Left forelimb (tissue), 1 donor: ENCODE data around the gene PTPRD.

Experiments
- DNase-seq: peaks from one replicate; pipeline ENCODE4 v3.0.0-alpha.2; 2018; ENCODE audit warnings: low spot score

The PTPRD gene

DNA sequence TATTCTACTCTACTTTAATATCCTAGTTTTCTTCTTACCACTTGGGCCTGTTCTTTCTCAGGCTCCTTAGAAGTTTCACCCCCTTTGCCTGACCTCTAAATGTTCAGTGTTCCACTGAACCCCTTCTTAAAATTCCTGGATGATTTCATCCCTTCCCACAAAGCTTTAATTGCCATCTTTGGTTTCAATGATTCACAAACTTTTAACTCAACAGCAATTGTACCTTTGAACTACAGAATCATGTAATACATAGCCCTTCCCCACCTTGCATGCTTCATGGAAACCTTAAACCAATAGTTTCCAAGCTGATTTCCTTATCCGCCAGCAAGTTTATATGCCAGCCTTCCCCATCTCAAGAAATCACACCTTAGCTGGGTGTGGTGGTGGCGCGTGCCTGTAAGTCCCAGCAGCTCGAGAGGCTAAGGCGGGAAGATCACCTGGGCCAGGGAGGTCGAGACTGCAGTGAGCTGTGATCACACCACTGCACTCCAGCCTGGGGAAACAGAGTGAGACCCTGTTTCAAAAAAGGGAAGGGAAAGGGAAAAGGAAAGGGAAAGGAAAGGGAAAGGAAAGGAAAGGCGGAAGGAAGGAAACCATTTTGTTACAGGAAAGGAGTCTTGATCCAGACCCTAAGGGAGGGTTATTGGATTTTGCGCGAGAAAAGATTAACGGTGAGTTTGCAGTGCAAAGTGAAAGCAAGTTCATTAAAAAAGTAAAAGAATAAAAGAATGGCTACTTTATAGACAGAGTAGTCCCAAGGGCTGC lies 1789.5 kb downstream of the PTPRD start:
- DNase-seq: no peak

DNA sequence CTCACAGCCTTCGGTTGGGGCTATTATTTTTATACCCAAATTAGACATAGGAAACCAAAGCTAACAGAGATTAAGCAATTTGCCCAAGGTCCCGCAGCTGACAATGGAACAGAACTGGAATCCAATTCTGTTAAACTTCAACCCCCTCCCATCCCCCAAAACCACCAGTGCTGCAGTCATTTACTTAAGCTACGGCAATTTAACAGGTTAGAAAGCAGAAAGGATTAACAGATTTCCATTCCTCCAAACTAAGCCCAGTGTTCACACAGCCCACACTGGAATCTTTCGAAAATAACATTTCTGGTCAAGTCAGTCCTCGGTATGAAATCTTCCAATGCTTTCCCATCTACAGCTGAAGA lies 1790.2 kb downstream of the PTPRD start:
- DNase-seq: no peak

DNA sequence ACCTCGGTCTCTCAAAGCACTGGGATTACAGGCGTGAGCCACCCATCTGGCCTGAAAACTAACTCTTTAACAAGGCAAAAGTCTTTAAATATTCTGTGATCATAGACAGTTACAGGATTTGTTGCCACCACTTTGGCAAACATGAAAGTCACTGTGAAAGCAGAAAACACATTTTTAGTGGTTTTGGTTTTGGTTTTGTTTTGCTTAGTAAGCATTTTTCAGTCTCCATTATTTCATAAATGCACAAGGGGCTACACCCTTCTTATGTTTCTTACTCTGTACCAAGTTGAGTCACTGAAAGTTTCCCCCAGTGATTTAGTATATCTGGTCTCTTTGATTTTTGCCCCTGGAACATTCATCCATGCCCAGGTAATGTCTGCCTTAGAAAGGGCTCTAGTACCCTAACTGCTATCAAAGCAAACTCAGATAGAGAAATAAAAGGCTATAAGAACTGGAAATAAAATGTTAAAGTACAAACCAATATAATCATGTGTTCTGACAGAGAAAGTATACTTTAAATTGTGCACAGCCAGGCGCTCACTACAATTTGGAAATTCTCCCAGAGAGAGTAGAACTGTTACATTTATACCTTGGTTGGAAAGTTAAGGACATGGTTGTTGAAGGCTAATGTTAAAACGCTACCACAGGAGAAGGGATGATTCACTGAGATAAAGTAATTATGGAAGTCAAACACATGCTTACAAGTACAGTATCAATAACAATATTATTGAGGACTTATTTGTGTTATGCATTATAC lies 1790.7 kb downstream of the PTPRD start:
- no peak for DNase-seq

DNA sequence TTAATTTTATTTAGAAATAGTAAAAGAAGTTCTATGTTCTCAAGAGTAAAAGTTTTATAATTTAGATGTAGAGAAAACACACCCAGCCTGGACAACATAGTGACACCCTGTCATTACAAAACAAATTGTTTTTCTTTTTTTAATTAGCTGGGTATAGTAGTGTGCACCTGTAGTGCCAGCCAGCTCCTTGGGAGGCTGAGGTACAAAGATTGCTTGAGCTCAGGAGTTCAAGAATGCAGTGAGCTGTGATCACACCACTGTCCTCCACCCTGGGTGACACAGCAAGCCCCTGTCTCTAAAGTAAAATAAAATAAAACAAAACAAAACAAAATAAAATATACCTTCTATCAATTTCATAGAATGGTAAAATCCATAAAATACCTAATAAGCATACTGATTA lies 1795.5 kb downstream of the PTPRD start:
- no peak for DNase-seq

DNA sequence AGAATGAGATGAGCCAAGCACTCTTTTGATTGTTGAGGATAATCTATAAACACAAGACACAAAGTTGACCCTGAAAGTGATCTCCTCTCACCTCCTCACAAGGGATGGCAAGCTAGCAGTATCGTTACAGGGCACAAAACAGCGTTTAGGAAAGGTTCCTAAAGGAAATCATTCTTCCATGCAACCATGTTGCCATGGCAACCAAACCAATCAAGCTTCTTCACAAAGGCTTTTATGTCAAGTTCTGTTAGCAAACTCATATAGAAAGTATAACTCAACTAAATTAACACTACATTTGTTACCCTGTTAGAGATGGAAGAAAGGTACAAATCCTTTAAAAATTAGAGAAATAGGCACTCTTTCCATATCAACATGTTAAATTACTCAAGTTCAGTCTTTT lies 1796.4 kb downstream of the PTPRD start:
- no peak for DNase-seq

DNA sequence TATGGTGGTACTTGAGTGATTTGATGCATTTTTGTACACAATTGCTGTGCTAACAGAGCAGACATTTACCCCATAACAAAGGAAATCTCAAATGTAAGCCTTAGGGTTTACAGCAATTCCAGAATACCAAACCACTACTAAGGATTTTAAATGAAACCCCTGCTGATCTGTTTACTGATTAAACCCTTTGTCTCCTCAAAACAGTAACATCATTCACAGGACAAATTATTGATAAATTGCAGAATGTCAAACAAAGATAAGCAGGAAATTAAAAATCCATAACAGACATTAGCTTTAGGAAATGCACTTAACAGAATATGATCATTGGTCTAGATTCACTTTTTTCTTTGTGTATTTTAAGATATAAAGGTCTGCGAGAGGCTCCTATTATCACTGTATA lies 1796.9 kb downstream of the PTPRD start:
- DNase-seq: no peak

DNA sequence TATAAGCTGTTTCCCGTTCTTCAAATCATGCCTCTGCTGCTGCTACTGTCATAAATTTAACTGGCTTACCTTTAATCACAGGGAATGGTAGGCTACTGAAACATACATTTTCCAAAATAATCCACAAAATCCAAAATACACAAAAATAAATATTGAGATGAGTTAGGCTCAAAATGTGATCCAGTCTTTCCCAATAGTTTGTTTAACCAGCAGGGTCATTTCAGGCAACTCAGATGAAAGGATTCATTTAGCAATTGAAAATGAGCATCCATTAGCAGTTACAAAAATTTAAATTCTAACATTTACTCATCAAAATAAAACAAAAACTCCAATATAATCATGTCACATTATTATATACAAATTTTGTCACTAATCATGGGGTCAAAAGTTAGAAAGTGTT lies 1797.6 kb downstream of the PTPRD start:
- DNase-seq: no peak

DNA sequence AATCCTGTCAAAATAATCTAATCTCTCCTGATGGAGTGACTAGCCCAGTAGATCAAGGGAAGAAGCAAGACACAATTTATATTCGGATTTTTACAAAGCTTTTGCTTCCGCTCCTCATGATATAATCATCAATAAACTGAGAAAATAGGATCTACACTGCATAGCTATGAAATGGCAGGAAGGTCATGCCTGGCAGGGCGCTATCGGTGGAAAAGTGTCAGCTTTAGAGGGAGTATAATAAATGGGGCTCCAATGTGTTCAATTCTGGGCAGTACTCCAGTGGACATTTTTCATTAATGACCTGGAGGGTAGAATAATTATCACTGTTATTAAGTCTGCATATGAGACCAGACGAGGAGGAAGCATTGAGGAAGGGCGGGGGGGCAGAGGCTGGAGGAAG lies 1799.9 kb downstream of the PTPRD start:
- no peak for DNase-seq

DNA sequence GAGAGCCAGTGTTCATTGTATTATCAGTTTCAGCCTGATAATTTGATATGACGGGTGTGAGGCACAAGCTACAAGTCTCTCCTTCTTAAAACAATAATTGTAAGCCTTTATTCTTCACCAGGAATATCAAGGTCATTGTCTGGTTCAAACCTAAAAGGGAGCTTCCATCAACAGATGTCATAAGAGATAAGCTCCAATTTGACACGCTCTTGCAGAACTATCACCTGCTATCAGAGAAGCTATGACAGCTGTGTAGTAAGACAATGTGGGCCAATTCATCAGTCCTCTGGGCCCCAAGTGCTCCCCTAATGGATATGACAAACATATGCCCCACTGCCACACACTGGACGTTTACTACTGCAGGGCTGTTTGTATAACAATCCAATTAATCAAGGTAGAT lies 1803.1 kb downstream of the PTPRD start:
- no peak for DNase-seq

DNA sequence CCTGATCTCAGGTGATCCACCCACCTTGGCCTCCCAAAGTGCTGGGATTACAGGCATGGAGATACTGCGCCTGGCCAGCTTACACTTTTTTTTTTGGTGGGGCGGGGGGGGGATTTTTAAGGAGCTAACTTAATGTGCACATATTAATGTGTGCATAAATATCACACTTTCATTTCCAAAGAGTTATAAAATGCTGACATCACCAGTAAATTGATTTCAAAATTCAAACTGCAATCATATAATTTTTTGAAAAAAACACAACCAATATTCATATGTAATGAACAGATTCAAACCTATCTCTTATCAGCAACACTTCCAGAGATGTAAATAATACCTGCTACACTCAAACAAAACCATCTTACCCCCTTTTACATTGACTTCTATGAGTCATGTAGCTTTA lies 1806.7 kb downstream of the PTPRD start:
- DNase-seq: no peak

DNA sequence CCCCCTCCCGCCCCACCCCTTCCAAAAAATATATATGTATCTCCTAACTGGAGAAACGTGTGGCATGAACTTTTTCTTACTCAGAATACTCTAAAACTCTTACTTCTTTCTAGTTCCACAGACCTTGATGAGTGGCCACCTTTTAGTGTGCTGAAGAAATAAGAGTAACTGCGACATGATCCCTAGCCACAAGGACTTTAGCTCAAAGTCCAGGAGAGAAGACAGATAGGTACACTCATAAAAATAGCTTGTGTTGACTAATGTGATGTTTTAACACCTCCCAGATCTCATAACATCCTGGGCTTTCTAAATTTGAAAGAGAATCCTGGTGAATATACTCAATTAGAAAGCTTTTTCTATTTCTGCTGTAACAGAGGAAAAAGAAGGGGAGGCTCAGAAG lies 1808.2 kb downstream of the PTPRD start:
- DNase-seq: no peak

DNA sequence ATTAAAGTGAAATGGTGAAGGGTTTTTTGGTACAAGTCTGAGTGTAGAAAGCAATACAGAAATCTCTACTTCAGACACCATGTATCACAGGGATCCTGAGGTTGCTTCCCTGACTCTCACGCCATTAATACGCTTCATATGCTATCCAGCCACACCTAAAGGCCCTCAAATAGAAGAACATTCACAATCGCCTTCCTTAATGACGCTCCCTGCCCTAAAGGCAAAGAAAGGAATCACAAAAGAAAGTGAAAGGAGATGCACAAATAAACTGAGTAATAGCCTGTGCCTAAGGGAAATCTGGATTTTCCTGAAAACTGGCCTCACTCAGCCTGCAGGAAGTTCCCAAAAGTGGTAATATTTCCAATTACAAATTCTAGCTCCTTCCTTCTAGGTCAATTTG lies 1810.6 kb downstream of the PTPRD start:
- no peak for DNase-seq

DNA sequence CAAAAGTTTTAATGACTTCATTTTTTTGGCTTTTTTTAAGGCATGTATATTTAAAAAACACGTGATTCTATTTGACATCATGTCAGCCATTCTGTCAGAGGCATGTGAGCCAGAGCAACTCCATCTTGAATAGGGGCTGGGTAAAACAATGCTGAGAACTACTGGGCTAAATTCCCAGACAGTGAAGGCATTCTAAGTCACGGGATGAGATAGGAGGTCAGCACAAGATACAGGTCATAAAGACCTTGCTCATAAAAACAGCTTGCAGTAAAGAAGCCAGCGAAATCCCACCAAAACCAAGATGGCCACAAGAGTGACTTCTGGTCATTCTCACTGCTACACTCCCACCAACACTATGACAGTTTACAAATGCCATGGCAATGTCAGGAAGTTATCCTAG lies 1812.6 kb downstream of the PTPRD start:
- no peak for DNase-seq

DNA sequence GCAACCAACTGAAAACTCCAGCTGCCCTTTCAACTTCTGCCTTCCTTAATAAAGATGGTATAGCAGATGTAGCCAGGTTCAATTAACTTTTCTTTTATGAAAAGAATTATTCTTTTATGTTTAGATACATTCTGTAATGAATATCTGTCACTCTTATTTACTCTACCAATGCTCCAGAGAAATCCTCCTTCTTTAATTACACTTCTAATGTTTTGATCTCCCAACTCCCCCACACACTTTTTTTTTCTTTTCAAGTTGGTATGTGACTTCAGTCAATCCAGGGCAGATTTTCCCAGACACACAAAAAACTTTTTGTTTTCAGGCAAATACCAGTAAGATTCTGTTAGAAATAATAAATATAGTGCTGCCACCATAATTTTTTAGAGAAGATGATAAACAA lies 1813.2 kb downstream of the PTPRD start:
- no peak for DNase-seq

DNA sequence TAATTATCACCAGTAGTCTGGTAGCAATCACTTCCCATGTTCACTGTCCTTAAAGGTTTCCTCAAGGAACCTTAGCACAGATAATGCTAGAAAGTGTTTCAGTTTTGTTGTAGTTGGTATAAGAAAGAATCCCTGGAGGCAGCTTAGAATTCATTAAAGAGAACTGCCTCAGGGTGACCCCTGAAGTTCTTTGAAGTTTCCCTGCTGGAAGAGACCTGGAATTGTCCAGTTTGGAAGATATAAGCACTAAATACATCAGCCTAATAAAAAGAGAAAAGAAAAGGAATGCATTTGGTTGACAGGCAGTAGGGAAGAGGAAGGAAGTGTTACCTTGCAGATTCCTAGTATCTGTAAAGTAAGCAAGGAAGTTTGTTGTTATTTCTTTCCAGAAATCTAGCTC lies 1813.6 kb downstream of the PTPRD start:
- no peak for DNase-seq

DNA sequence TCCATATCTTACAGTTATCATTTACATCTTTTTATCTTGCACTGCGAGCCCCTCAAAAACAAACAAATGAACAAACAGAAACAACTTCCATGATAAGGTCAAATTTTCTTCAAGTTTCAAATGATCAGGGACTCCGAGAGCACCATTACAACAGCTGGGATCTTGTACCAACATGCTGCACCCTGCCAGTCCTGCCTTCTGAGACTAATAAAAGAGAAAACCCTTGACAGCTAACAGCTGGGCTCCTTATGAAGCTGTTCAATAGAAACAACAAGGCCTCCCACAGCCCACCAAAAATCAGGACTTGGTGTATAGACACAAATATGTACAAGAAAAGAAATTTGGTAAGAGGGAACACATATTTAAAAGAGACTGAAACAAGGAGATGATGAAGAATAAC lies 1828.0 kb downstream of the PTPRD start:
- no peak for DNase-seq

DNA sequence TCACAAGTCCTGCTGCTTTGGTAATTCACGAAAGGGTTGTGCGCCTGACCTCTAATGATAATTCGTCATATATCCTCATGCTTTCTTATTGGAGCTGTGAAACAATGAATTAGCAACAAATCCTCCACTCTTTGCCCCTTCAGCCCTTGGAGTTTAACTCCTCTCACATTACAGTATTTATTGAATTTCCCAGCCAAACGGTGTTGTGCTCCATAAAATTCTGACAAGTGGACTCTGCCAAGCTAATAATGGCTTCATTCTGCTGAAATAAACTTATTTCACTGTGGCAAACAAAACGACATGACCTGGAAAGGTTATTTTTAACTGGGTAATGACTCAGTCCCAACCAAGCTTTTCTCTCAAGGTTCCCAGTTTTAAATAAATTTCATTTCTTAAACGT lies 1828.9 kb downstream of the PTPRD start:
- DNase-seq: no peak

DNA sequence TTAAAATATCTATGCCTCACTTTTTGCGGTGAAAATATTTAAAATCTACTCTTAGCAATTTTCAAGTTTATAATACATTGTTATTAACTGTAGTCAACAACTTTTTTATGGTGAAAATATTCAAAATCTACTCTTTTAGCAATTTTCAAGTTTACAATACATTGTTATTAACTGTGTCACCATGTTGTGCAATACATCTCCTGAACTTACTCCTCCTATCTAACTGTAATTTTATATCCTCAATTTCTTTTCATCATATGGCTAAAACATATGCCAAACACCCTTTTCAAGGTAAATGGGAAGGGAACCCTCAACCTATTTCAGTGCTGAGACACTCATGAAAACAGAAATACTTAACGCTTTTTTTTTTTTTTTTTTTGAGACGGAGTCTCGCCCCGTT lies 1830.6 kb downstream of the PTPRD start:
- no peak for DNase-seq

DNA sequence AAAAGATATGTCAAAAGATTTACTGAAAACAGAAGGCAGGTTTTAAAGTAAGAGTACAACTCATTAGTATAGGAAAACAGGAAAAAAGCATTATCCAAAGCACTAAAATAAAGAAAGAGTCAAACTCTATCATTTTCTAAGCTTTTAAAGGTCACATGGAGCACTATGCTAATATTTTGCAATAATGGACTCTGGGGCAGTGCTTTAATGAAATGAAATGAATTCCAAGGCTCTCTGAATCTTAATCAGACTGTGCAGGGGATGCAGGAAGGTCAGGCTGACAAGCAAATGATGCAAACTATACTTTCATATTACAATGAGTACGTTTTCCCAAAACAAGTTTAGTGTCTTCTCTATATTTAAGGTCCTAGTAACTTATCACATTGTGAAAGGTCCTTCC lies 1831.3 kb downstream of the PTPRD start:
- DNase-seq: no peak

DNA sequence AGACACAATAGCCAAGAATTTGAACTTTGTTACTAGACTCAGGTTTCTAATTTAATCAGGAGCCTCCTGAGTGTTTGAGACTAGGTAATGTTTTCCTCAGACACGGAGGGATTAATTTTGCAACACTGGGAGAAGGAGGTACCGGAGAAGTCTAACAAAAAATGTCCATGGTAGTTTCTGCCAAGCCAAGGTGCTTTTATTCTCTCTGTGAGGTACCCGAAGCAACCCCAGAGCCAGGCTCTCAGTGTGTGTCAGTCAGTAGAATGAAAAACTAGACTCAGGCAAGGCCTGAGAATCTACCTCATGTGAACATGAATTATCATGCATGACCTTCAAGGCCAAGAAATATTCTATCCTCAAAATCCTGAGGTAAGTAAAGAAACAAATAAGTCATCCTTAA lies 1832.4 kb downstream of the PTPRD start:
- no peak for DNase-seq

DNA sequence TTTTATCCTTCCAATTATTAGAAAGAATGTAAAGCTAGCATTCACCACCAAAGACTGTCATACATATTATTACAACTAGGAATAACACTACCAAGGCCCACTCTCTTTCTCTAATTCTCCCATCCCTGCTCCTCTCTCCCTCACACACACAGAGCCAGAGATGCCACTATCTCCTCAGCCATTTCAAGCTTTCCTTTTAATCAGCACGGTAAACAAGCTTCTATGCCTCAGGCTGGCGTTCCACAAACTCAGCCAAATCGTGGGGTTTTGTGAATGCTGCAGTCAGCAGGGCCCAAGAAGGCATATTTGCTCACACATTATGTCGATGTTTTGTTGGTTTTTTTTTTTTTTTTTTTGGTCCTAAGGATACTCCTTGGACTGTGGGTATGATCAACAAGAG lies 1833.3 kb downstream of the PTPRD start:
- DNase-seq: no peak

DNA sequence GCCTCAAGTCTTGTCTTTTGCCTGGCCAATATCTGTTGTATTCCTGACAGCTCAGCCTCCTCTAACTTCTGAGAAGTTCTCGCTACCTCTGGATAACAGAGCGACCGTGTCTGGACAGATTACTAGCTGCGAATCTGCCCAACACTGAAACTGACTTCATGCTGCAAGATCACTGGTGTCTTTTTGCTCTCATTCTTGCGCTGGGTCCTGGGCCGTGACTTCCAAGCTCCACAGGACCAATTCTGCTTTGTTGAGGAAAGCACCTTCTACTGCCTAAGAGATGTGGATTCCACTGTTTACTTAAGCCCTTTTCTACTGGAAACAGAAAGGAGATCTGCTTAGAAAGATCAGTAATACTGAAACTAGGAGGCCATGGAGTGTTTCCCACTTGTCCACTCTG lies 1834.4 kb downstream of the PTPRD start:
- no peak for DNase-seq

DNA sequence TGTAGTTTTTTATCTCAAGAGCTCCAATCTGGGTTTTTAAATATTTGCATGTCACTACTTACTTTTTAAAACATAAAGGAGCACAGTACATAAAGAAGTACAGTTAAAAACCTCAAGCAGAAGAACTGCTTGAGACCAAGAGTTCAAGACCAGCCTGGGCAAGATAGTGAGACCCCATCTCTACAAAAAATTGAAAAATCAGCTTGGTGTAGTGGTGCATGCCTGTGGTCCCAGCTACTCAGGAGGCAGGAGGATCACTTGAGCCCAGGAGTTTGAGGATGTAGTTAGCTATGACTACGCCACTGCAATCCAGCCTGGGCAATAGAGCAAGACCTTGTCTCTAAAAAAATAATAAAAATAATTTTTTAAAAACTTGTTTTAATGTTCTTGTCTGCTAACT lies 1840.5 kb downstream of the PTPRD start:
- DNase-seq: no peak

DNA sequence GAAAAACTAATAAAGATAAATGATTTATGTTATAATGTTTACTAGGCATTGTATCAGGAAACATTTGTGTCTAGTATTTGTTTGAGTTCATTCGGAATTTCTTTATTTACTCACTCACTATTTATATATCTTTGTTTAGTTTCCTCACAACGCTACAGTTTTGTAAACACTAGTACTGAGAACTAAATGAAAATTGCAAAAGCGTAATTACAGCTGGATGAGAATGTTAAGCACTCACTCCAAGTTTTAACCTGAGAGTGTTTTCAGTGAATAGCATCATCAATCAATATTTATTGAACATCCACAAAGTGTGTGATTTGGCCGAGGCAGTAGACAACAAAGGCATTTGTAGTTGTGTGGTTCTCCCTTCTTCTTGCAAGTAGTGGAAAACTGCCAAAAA lies 1843.6 kb downstream of the PTPRD start:
- no peak for DNase-seq
